GM18951 (cell line): Measurements from ENCODE around the gene DPP10.

Experiments
- POLR2A ChIP-seq: IDR thresholded peaks from 4 replicates; pipeline ENCODE4 v1.6.1; 2011; ENCODE audit warnings: mild to moderate bottlenecking; ENCODE audit not compliant: insufficient read length, insufficient read depth; ENCODE audit errors: extremely low read depth
- in situ Hi-C: fragments of 300-500 bp; cut with MboI; formaldehyde crosslinking; loops from one replicate; pipeline ENCODE4 v1.12.0; 2022; ENCODE audit warnings: low sequenced_read_pairs, mixed read lengths, inconsistent platforms; ENCODE audit not compliant: unreplicated experiment

DPP10 gene

GRCh38 chr2:114784890-114785583, 342.6 kb downstream of the DPP10 start:
- in situ Hi-C loops, result no loop called here
- no peak for TF ChIP-seq POLR2A

GRCh38 chr2:114786901-114787300, 344.5 kb downstream of the DPP10 start:
- in situ Hi-C loops, result no loop called here
- TF ChIP-seq POLR2A, result no peak

GRCh38 chr2:114787486-114787885, 345.0 kb downstream of the DPP10 start:
- in situ Hi-C loops, result no loop called here
- TF ChIP-seq POLR2A, result no peak

GRCh38 chr2:114789989-114790388, 347.5 kb downstream of the DPP10 start:
- in situ Hi-C loops, result no loop called here
- TF ChIP-seq POLR2A, result no peak

- in situ Hi-C loops, result no loop called here
- TF ChIP-seq POLR2A, result no peak
Measured at GRCh38 chr2:114797540-114797939, 355.1 kb downstream of the DPP10 start.

- no peak for TF ChIP-seq POLR2A
- in situ Hi-C loops, result no loop called here
Measured at GRCh38 chr2:114797942-114798341, 355.5 kb downstream of the DPP10 start.

GRCh38 chr2:114800371-114800770, 357.9 kb downstream of the DPP10 start:
- in situ Hi-C loops, result no loop called here
- no peak for TF ChIP-seq POLR2A

GRCh38 chr2:114805195-114805594, 362.8 kb downstream of the DPP10 start:
- in situ Hi-C loops, result no loop called here
- no peak for TF ChIP-seq POLR2A

GRCh38 chr2:114810092-114810491, 367.7 kb downstream of the DPP10 start:
- in situ Hi-C loops, result no loop called here
- no peak for TF ChIP-seq POLR2A

- no peak for TF ChIP-seq POLR2A
- in situ Hi-C loops, result no loop called here
Measured at GRCh38 chr2:114812261-114812660, 369.8 kb downstream of the DPP10 start.

- in situ Hi-C loops, result no loop called here
Measured at GRCh38 chr2:114814355-114814754, 371.9 kb downstream of the DPP10 start.

GRCh38 chr2:114821055-114821454, 378.6 kb downstream of the DPP10 start:
- TF ChIP-seq POLR2A, result no peak
- in situ Hi-C loops, result no loop called here

More at GRCh38 chr2:114814355-114814754, 371.9 kb downstream of the DPP10 start:
- no peak for TF ChIP-seq POLR2A

- in situ Hi-C loops, result no loop called here
- TF ChIP-seq POLR2A, result no peak
Measured at GRCh38 chr2:114843963-114844362, 401.5 kb downstream of the DPP10 start.

GRCh38 chr2:114857196-114857595, 414.8 kb downstream of the DPP10 start:
- no peak for TF ChIP-seq POLR2A

GRCh38 chr2:114859726-114860510, 417.5 kb downstream of the DPP10 start:
- in situ Hi-C loops, result no loop called here
- no peak for TF ChIP-seq POLR2A

More at GRCh38 chr2:114857196-114857595, 414.8 kb downstream of the DPP10 start:
- in situ Hi-C loops, result no loop called here
